Pericardium fibroblast (primary cell): Measurements from ENCODE around the gene PHLDB1. TPM values are rescaled to one million over a fixed set of nuclear protein-coding genes. Genes with fewer than 3 reads are reported as not detected.

Experiments
- total RNA-seq: library from RNA; depleted of rRNA; stranded (reverse); fragments of >200 nt; gene quantifications from 2 replicates; pipeline ENCODE4 v1.2.3, GENCODE V29; 2015

Gene PHLDB1
- 100 and 124 TPM in 2 replicates for total RNA-seq

GRCh38 chr11:118607401-118608359 lies at the start of gene PHLDB1:
Gene PHLDB1 (plus strand): TSS chr11:118607615. CDS start chr11:118613837, 6,222 bp downstream.

GRCh38 chr11:118572061-118572980 lies 35.1 kb upstream of the PHLDB1 start, which contains the start of gene ARCN1:
Gene ARCN1 (plus strand): TSS chr11:118572409. CDS start chr11:118572548, 139 bp downstream.

GRCh38 chr11:118679483-118679882 lies 72.1 kb downstream of the PHLDB1 start, which contains the start of gene TREH:
Gene TREH (minus strand): TSS chr11:118679650. CDS start chr11:118679627, 23 bp downstream.

Other genes starting within 250 kb of the PHLDB1 start
- gene UBE4A, start 248.0 kb upstream of the PHLDB1 start, total RNA-seq, result 29.8 and 30.5 TPM in 2 replicates
- gene ATP5MG, start 206.0 kb upstream of the PHLDB1 start, total RNA-seq, result 46.9 and 55.3 TPM in 2 replicates
- 8.8 and 15.6 TPM in 2 replicates for gene KMT2A, start 171.1 kb upstream of the PHLDB1 start, total RNA-seq
- 0.26 TPM in 1 of 2 replicates, not detected in the other for gene TTC36, start 80.1 kb upstream of the PHLDB1 start, total RNA-seq
- 10.3 and 13.1 TPM in 2 replicates for gene TMEM25, start 76.4 kb upstream of the PHLDB1 start, total RNA-seq
- 17.7 and 30.9 TPM in 2 replicates for gene IFT46, start 41.7 kb upstream of the PHLDB1 start, total RNA-seq
- 108 and 141 TPM in 2 replicates for gene ARCN1, start 35.2 kb upstream of the PHLDB1 start, total RNA-seq
- gene TREH, start 72.0 kb downstream of the PHLDB1 start, total RNA-seq, result not detected in 2 replicates
- gene DDX6, start 183.5 kb downstream of the PHLDB1 start, total RNA-seq, result 41.1 and 51.7 TPM in 2 replicates